Nephron progenitor cell (in vitro differentiated cells): Measurements from ENCODE around the gene TDRD15.
"Not testable (repeated sequence)": the region's sequence is repeated elsewhere in the genome, so short reads cannot be mapped to it uniquely, and the experiment has no call there.

Experiments
- DNase-seq: peaks from one replicate; pipeline ENCODE4 v3.0.0; 2021
- H3K27ac Mint-ChIP-seq: 2 replicates; pipeline ENCODE4 v1.8.0; 2021; ENCODE audit warnings: mild to moderate bottlenecking, moderate library complexity, mixed read lengths
- H3K27me3 Mint-ChIP-seq: 2 replicates; pipeline ENCODE4 v1.8.0; 2021; ENCODE audit warnings: mild to moderate bottlenecking, low read depth, mixed read lengths; ENCODE audit not compliant: poor library complexity
- H3K36me3 Mint-ChIP-seq: 2 replicates; pipeline ENCODE4 v1.8.0; 2021; ENCODE audit warnings: low read depth, mixed read lengths
- H3K4me1 Mint-ChIP-seq: 2 replicates; pipeline ENCODE4 v1.8.0; 2021; ENCODE audit warnings: mixed read lengths
- H3K4me3 Mint-ChIP-seq: 2 replicates; pipeline ENCODE4 v1.8.0; 2021; ENCODE audit warnings: mild to moderate bottlenecking, moderate library complexity, mixed read lengths
- H3K9me3 Mint-ChIP-seq: 2 replicates; pipeline ENCODE4 v1.8.0; 2021; ENCODE audit warnings: mild to moderate bottlenecking, moderate library complexity, mixed read lengths
- TF ChIP-seq, protein P1 (sequence below): fragments of 200-600 bp; sonication (generic); IDR thresholded peaks from 2 replicates; pipeline ENCODE4 v1.5.0; 2021; ENCODE audit warnings: antibody characterized with exemption

TDRD15 gene

DNA sequence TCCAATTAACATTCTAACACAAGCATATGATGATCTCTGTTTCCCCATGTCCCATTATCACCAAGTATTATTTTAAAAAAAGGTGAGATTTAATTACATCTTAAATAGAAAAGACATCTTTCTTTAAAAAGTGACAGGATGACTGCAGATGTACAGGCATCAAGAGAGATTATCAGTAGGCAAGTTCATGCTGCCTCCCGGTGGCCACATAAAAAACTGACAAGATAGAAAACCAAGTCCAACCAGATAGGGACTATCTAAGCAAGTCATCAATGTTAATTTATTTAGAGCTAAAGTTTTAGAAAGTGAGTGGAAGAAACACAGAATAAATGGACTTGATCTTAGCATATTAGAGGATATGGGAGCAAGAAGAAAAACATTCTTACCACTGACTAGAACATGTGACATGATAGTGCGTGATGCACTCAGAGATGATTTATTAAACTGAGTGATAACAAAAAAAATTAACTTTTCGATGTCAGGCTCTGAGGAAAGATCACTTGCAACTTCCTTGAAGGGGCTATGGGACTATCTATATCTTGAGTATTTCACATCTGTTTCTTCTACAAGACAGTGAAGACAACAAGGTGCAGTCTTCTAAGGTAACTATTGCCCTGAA, 5.4 kb upstream of the TDRD15 start:
- DNase-seq, result peak; percentile 21
- TF ChIP-seq, protein P1, sequence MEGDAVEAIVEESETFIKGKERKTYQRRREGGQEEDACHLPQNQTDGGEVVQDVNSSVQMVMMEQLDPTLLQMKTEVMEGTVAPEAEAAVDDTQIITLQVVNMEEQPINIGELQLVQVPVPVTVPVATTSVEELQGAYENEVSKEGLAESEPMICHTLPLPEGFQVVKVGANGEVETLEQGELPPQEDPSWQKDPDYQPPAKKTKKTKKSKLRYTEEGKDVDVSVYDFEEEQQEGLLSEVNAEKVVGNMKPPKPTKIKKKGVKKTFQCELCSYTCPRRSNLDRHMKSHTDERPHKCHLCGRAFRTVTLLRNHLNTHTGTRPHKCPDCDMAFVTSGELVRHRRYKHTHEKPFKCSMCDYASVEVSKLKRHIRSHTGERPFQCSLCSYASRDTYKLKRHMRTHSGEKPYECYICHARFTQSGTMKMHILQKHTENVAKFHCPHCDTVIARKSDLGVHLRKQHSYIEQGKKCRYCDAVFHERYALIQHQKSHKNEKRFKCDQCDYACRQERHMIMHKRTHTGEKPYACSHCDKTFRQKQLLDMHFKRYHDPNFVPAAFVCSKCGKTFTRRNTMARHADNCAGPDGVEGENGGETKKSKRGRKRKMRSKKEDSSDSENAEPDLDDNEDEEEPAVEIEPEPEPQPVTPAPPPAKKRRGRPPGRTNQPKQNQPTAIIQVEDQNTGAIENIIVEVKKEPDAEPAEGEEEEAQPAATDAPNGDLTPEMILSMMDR, result peak; percentile 51
- no peaks in the 10 kb centered on the region for H3K36me3 Mint-ChIP-seq
- H3K27ac Mint-ChIP-seq, result no peak overlapping the region
- H3K4me1 Mint-ChIP-seq, result no peaks in the 10 kb centered on the region
- H3K9me3 Mint-ChIP-seq, result no peaks in the 10 kb centered on the region
- peaks cover 4% of the 10 kb centered on the region for H3K27me3 Mint-ChIP-seq
- H3K4me3 Mint-ChIP-seq, result no peak overlapping the region

DNA sequence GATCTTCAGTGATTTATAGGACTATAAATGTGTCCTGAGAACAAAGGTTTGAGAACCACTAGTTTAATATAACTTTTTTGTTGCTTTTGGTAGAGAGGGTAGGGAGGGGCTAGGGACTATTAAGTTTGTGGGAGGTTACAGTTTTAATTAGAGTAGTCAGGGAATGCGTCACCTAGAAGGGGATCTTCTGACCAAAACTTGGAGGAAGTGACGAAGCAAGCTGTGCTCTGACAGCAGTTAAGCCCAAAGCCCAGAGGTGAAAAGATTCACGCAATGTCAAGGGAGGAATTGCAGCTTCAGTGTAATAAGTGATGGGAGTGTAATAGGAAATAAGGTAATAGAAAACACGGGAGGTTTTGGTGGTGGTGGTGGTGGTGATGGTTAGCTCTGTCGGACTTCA, 8.1 kb downstream of the TDRD15 start:
- Mint-ChIP-seq H3K27me3 (peaks cover 11% of the 10 kb centered on the region), H3K4me3 (no peak overlapping the region), H3K9me3 (no peaks in the 10 kb centered on the region), H3K4me1 (no peaks in the 10 kb centered on the region), H3K36me3 (no peaks in the 10 kb centered on the region), H3K27ac (no peak overlapping the region)
- TF ChIP-seq, protein P1, result no peak
- DNase-seq, result no peak

DNA sequence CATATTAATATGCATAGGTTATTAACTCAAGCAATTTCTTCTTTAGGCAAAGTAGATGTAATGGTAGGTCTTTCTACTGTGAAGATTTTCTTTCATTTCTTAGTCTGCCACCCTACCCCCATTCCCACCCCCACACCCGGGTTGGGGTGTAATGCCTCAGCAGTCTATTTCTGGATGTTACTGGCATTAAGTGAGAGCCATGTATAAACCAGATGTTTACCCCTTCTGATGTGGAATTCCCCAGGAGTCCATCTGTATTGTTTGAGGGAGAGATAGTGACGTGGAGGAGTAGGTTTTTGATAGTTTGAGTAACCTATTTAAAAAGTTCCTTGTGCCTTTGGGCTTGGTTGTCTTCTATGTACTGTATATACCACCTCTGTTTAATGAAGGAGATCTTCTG, 11.8 kb downstream of the TDRD15 start:
- DNase-seq, result no peak
- no peaks in the 10 kb centered on the region for H3K36me3 Mint-ChIP-seq
- no peak overlapping the region for H3K4me3 Mint-ChIP-seq
- no peak overlapping the region for H3K27ac Mint-ChIP-seq
- no peaks in the 10 kb centered on the region for H3K4me1 Mint-ChIP-seq
- no peaks in the 10 kb centered on the region for H3K9me3 Mint-ChIP-seq
- TF ChIP-seq, protein P1, result no peak
- peaks cover 4% of the 10 kb centered on the region for H3K27me3 Mint-ChIP-seq

DNA sequence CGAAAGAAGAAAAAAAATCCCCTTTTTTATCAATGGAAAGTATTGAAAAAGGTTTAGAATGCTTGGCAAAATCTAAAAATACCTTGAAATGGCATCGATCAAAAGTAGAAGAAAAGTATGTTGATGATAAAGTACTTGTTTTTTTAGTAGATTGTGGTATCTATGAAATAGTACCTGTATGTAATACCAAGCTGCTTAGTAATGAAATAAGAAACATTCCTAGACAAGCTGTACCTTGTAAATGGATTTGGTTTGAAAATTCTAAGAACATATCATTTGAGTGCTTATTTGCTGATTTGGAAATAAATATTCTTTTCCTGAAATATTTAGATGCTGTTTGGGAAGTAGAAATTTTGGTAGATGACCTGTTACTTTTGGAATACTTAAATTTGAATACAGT, 18.4 kb downstream of the TDRD15 start:
- Mint-ChIP-seq H3K4me3 (no peak overlapping the region), H3K36me3 (no peaks in the 10 kb centered on the region), H3K4me1 (no peaks in the 10 kb centered on the region), H3K9me3 (no peaks in the 10 kb centered on the region), H3K27ac (no peak overlapping the region), H3K27me3 (peaks cover 12% of the 10 kb centered on the region)
- TF ChIP-seq, protein P1, result no peak
- DNase-seq, result no peak

DNA sequence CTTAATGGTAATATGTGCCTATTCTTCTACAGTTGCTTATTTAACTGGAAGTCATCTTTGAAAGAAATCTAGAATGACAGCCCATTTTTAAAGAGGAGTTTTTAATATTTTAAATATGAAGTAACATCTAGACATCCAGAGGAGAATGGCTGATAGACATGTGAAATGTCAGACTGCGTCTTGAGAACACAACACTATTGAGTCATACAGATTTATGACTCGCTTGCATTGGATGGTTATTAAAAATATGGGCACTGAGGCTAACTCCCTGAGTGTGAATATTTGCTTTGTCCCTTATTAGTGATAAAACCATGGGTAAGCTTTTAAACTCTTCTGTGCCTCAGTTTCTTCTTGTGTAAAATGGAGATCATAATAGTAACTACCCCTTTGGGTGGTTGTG, 22.9 kb downstream of the TDRD15 start:
- no peaks in the 10 kb centered on the region for H3K9me3 Mint-ChIP-seq
- no peaks in the 10 kb centered on the region for H3K4me1 Mint-ChIP-seq

DNA sequence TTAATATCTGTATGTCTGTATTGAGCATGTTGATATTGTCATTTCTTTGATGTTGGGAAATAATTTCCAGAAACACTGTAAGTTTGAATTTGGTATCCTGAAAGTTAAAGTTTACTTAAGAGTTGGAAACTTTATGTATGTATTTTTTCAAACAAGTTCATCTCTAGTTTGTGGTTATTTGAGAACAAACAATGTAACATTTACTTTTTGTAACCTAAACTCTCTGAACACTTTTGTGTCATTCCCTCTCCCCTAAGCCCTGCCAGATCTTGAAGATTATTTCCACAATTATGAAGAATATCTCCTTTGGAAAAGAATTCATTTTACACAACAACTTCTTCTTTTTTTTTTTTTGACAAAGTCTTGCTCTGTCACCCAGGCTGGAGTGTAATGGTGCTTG, 24.9 kb downstream of the TDRD15 start:
- DNase-seq, result no peak

More for the DNA sequence above, 22.9 kb downstream of the TDRD15 start:
- Mint-ChIP-seq H3K36me3 (no peaks in the 10 kb centered on the region), H3K27me3 (peaks cover 7% of the 10 kb centered on the region), H3K27ac (no peak overlapping the region), H3K4me3 (no peak overlapping the region)
- TF ChIP-seq, protein P1, result no peak
- DNase-seq, result no peak

DNA sequence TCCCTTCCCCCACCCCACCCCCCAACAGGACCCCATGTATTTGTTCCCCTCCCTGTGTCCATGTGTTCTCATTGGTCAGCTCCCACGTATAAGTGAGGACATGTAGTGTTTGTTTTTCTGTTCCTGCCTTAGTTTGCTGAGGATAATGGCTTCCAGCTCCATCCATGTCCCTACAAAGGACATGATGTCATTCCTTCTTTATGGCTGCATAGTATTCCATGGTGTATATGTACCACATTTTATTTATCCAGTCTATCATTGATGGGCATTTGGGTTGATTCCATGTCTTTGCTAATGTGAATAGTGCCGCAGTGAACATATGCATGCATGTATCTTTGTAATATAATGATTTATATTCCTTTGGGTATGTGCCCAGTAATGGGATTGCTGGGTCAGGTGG, 27.5 kb downstream of the TDRD15 start:
- not testable (repeated sequence) for H3K4me1 Mint-ChIP-seq, DNase-seq, H3K27me3 Mint-ChIP-seq, H3K9me3 Mint-ChIP-seq, H3K36me3 Mint-ChIP-seq, H3K4me3 Mint-ChIP-seq, H3K27ac Mint-ChIP-seq

More for the DNA sequence above, 24.9 kb downstream of the TDRD15 start:
- Mint-ChIP-seq H3K9me3 (peaks cover 5% of the 10 kb centered on the region), H3K27ac (no peak overlapping the region), H3K36me3 (no peaks in the 10 kb centered on the region), H3K4me1 (no peaks in the 10 kb centered on the region), H3K27me3 (peaks cover 10% of the 10 kb centered on the region), H3K4me3 (no peak overlapping the region)
- TF ChIP-seq, protein P1, result no peak
